H9 (cell line): ENCODE data around the gene AXL. TPM values are rescaled to one million over a fixed set of nuclear protein-coding genes. Genes with fewer than 3 reads are reported as not detected.

Experiments
- DNase-seq: peaks from one replicate; pipeline ENCODE4 v3.0.0-alpha.2; 2017
- H2AFZ ChIP-seq: one replicate; pipeline ENCODE4 v1.6.1; 2013; ENCODE audit warnings: mild to moderate bottlenecking, low read length, control low read depth, moderate library complexity
- H2AK5ac ChIP-seq: 2 replicates; pipeline ENCODE4 v1.6.1; 2013; ENCODE audit warnings: low read length, control low read depth, mixed read lengths; ENCODE audit not compliant: insufficient read length
- H2BK120ac ChIP-seq: one replicate; pipeline ENCODE4 v1.6.1; 2013; ENCODE audit warnings: low read depth, mild to moderate bottlenecking, low read length, control low read depth, inconsistent platforms; ENCODE audit not compliant: poor library complexity, severe bottlenecking
- H2BK12ac ChIP-seq: 2 replicates; pipeline ENCODE4 v1.6.1; 2013; ENCODE audit warnings: low read length, control low read depth, mixed read lengths, low read depth; ENCODE audit not compliant: insufficient read length
- H2BK15ac ChIP-seq: 2 replicates; pipeline ENCODE4 v1.6.1; 2013; ENCODE audit warnings: low read depth, low read length, control low read depth
- H2BK20ac ChIP-seq: one replicate; pipeline ENCODE4 v1.6.1; 2013; ENCODE audit warnings: low read depth, mild to moderate bottlenecking, low read length, control low read depth, inconsistent platforms; ENCODE audit not compliant: poor library complexity, severe bottlenecking
- H2BK5ac ChIP-seq: 2 replicates; pipeline ENCODE4 v1.6.1; 2013; ENCODE audit warnings: low read length, control low read depth, mixed read lengths; ENCODE audit not compliant: insufficient read length
- H3K14ac ChIP-seq: 2 replicates; pipeline ENCODE4 v1.6.1; 2013; ENCODE audit warnings: low read length, control low read depth; ENCODE audit not compliant: insufficient read depth
- H3K18ac ChIP-seq: 2 replicates; pipeline ENCODE4 v1.6.1; 2013; ENCODE audit warnings: low read depth, mild to moderate bottlenecking, mixed read lengths, low read length, control low read depth; ENCODE audit not compliant: insufficient read length
- H3K23ac ChIP-seq: 2 replicates; pipeline ENCODE4 v1.6.1; 2013; ENCODE audit warnings: low read length, control low read depth, mixed read lengths, low read depth; ENCODE audit not compliant: insufficient read length
- H3K23me2 ChIP-seq: 2 replicates; pipeline ENCODE4 v1.6.1; 2013; ENCODE audit warnings: low read depth, mild to moderate bottlenecking, mixed read lengths, low read length, control low read depth; ENCODE audit not compliant: insufficient read length, poor library complexity, severe bottlenecking
- H3K27ac ChIP-seq: 2 replicates; pipeline ENCODE4 v1.5.1; 2013; ENCODE audit warnings: low read length, control low read depth, mixed read lengths, low read depth; ENCODE audit not compliant: insufficient read length
- H3K27me3 ChIP-seq: 2 replicates; pipeline ENCODE4 v1.6.1; 2013; ENCODE audit warnings: low read length, control low read depth, inconsistent platforms; ENCODE audit not compliant: insufficient read depth
- H3K4ac ChIP-seq: 2 replicates; pipeline ENCODE4 v1.6.1; 2013; ENCODE audit warnings: low read depth, mild to moderate bottlenecking, control low read depth, inconsistent platforms, low read length, moderate library complexity
- H3K4me1 ChIP-seq: 2 replicates; pipeline ENCODE4 v1.6.1; 2013; ENCODE audit warnings: low read length, control low read depth, inconsistent platforms; ENCODE audit not compliant: insufficient read depth
- H3K4me2 ChIP-seq: 2 replicates; pipeline ENCODE4 v1.6.1; 2013; ENCODE audit warnings: low read length, control low read depth, mixed read lengths; ENCODE audit not compliant: insufficient read length, insufficient read depth
- H3K56ac ChIP-seq: 2 replicates; pipeline ENCODE4 v1.6.1; 2013; ENCODE audit warnings: low read depth, mild to moderate bottlenecking, mixed read lengths, low read length, control low read depth; ENCODE audit not compliant: insufficient read length
- H3K79me1 ChIP-seq: 2 replicates; pipeline ENCODE4 v1.6.1; 2013; ENCODE audit warnings: low read depth, mild to moderate bottlenecking, moderate library complexity, low read length, control low read depth, inconsistent platforms; ENCODE audit not compliant: insufficient read depth, poor library complexity, severe bottlenecking
- H3K79me2 ChIP-seq: 2 replicates; pipeline ENCODE4 v1.6.1; 2013; ENCODE audit warnings: low read length, control low read depth, inconsistent platforms; ENCODE audit not compliant: insufficient read depth
- H3K9ac ChIP-seq: 2 replicates; pipeline ENCODE4 v1.6.1; 2013; ENCODE audit warnings: low read length, control low read depth, mixed read lengths; ENCODE audit not compliant: insufficient read length; ENCODE audit errors: extremely low read depth
- H3K9me3 ChIP-seq: one replicate; pipeline ENCODE4 v1.6.1; 2013; ENCODE audit warnings: low read depth, low read length, inconsistent platforms; ENCODE audit not compliant: control insufficient read depth
- H3T11ph ChIP-seq: one replicate; pipeline ENCODE4 v1.6.1; 2013; ENCODE audit warnings: mild to moderate bottlenecking, low read length, control low read depth, inconsistent platforms
- H4K20me1 ChIP-seq: one replicate; pipeline ENCODE4 v1.6.1; 2013; ENCODE audit not compliant: control insufficient read depth, insufficient read length, insufficient read depth
- H4K5ac ChIP-seq: 2 replicates; pipeline ENCODE4 v1.6.1; 2013; ENCODE audit warnings: low read depth, mild to moderate bottlenecking, mixed read lengths, low read length, control low read depth; ENCODE audit not compliant: insufficient read length
- H4K8ac ChIP-seq: replicated peaks from 2 replicates; pipeline ENCODE4 v1.6.1; 2013; ENCODE audit warnings: low read length, control low read depth, mixed read lengths, low read depth; ENCODE audit not compliant: insufficient read length
- H4K91ac ChIP-seq: 2 replicates; pipeline ENCODE4 v1.6.1; 2013; ENCODE audit warnings: low read depth, mild to moderate bottlenecking, moderate library complexity, mixed read lengths, low read length, control low read depth; ENCODE audit not compliant: insufficient read length
- H3K27ac Mint-ChIP-seq, 3 experiments: 2 replicates in 2 of 3; 3 replicates in 1 of 3; pipeline ENCODE4 v1.8.0; 2020 to 2021; ENCODE audit warnings: mixed read lengths in 3 of 3, mild to moderate bottlenecking in 1 of 3, moderate library complexity in 1 of 3
- H3K27me3 Mint-ChIP-seq: 2 replicates; pipeline ENCODE4 v1.8.0; 2021; ENCODE audit warnings: low read depth, mild to moderate bottlenecking, moderate library complexity, mixed read lengths
- H3K36me3 Mint-ChIP-seq, 3 experiments: 2 replicates in 2 of 3; 3 replicates in 1 of 3; pipeline ENCODE4 v1.8.0; 2020 to 2021; ENCODE audit warnings: low read depth in 3 of 3, mixed read lengths in 3 of 3; ENCODE audit not compliant: insufficient read depth in 1 of 3
- H3K4me1 Mint-ChIP-seq, 2 experiments: 2 replicates each; pipeline ENCODE4 v1.8.0; 2020; ENCODE audit warnings: mixed read lengths in 2 of 2
- H3K4me3 Mint-ChIP-seq, 2 experiments: 2 replicates in 1 of 2; 3 replicates in 1 of 2; pipeline ENCODE4 v1.8.0; 2020 to 2021; ENCODE audit warnings: mild to moderate bottlenecking in 2 of 2, mixed read lengths in 2 of 2, moderate library complexity in 1 of 2
- H3K9me3 Mint-ChIP-seq, 2 experiments: 2 replicates in 1 of 2; 3 replicates in 1 of 2; pipeline ENCODE4 v1.8.0; 2020; ENCODE audit warnings: mild to moderate bottlenecking in 2 of 2, mixed read lengths in 2 of 2, moderate library complexity in 1 of 2
- WGBS: extraction: QIAGEN DNeasy Blood & Tissue Kit; methylation state at CpG from one replicate; pipeline ENCODE4 v1.1.7; 2013; ENCODE audit warnings: missing lambda C conversion rate, low lambda C conversion rate, mixed read lengths; ENCODE audit not compliant: insufficient read length; ENCODE audit errors: extremely low coverage; 5-methylcytosine and 5-hydroxymethylcytosine counted together
- total RNA-seq: library from RNA; stranded (reverse); gene quantifications from 2 replicates; pipeline ENCODE4 v1.2.1, GENCODE V29; 2021
- TF ChIP-seq, protein P1 (sequence below): fragments of 200-600 bp; sonication (generic); conservative IDR thresholded peaks from 3 replicates; pipeline ENCODE4 v1.8.0; 2021; ENCODE audit warnings: antibody characterized with exemption, mild to moderate bottlenecking

AXL gene
- total RNA-seq, 1 experiment from 2014 or later: 29.4 TPM

- H3K9ac ChIP-seq: no peak overlapping the region
- H3K27ac ChIP-seq: no peak overlapping the region
- H3K56ac ChIP-seq: no peak overlapping the region
- WGBS: no CpG with 5 or more reads among the region's 9 CpGs
- Mint-ChIP-seq H3K4me3 (no peak overlapping the region), H3K36me3 (peaks cover 41 to 63% (median 62%) of the 10 kb centered on the region in 3 experiments), H3K4me1 (peaks cover 5 to 15% of the 10 kb centered on the region in 2 experiments), H3K27ac (peak overlapping the region; percentile 68 to 96 (median 92); a peak in 4 of 7 replicates), H3K27me3 (no peaks in the 10 kb centered on the region), H3K9me3 (no peaks in the 10 kb centered on the region)
- no peaks in the 10 kb centered on the region for H3K23me2 ChIP-seq
- H3T11ph ChIP-seq: no peak overlapping the region
- no peaks in the 10 kb centered on the region for H3K79me2 ChIP-seq
- no peak overlapping the region for H2BK12ac ChIP-seq
- no peak overlapping the region for H3K23ac ChIP-seq
- H2AK5ac ChIP-seq: no peak overlapping the region
- no peak overlapping the region for H4K5ac ChIP-seq
- H4K8ac ChIP-seq: no peak overlapping the region
- no peak overlapping the region for H2BK120ac ChIP-seq
- no peak overlapping the region for H3K14ac ChIP-seq
- H2BK15ac ChIP-seq: no peak overlapping the region
- no peak for DNase-seq
- H2BK5ac ChIP-seq: no peak overlapping the region
- H3K9me3 ChIP-seq: no peaks in the 10 kb centered on the region
- no peaks in the 10 kb centered on the region for H3K27me3 ChIP-seq
- H3K4me2 ChIP-seq: no peak overlapping the region
- no peaks in the 10 kb centered on the region for H4K20me1 ChIP-seq
- no peaks in the 10 kb centered on the region for H3K79me1 ChIP-seq
- no peaks in the 10 kb centered on the region for H3K4me1 ChIP-seq
- TF ChIP-seq, protein P1, sequence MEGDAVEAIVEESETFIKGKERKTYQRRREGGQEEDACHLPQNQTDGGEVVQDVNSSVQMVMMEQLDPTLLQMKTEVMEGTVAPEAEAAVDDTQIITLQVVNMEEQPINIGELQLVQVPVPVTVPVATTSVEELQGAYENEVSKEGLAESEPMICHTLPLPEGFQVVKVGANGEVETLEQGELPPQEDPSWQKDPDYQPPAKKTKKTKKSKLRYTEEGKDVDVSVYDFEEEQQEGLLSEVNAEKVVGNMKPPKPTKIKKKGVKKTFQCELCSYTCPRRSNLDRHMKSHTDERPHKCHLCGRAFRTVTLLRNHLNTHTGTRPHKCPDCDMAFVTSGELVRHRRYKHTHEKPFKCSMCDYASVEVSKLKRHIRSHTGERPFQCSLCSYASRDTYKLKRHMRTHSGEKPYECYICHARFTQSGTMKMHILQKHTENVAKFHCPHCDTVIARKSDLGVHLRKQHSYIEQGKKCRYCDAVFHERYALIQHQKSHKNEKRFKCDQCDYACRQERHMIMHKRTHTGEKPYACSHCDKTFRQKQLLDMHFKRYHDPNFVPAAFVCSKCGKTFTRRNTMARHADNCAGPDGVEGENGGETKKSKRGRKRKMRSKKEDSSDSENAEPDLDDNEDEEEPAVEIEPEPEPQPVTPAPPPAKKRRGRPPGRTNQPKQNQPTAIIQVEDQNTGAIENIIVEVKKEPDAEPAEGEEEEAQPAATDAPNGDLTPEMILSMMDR: no peak
- H4K91ac ChIP-seq: no peak overlapping the region
- H3K4ac ChIP-seq: no peak overlapping the region
- no peak overlapping the region for H2BK20ac ChIP-seq
- no peak overlapping the region for H3K18ac ChIP-seq
- no peak overlapping the region for H2AFZ ChIP-seq
Observed at GRCh38 chr19:41206456-41206855, 12.6 kb upstream of the AXL start.
